ENCODE measurements around the gene MACROD1. TPM values are rescaled to one million over a fixed set of nuclear protein-coding genes. Genes with fewer than 3 reads are reported as not detected.

The MACROD1 gene
- total RNA-seq, 1 donor from 2014 or later, result 39.4 TPM

Other genes starting within 250 kb of the MACROD1 start
- 28.6 to 33.7 TPM (median 30.6 TPM) in 3 replicates for gene RCOR2, start 248.9 kb downstream of the MACROD1 start, total RNA-seq
- gene NAA40, start 227.1 kb downstream of the MACROD1 start, total RNA-seq, result 50.7 to 53.7 TPM (median 51.4 TPM) in 3 replicates
- 169 to 178 TPM (median 177 TPM) in 3 replicates for gene COX8A, start 191.5 kb downstream of the MACROD1 start, total RNA-seq
- gene OTUB1, start 179.7 kb downstream of the MACROD1 start, total RNA-seq, result 98.0 to 99.7 TPM (median 98.7 TPM) in 3 replicates
- gene FLRT1, start 130.2 kb downstream of the MACROD1 start, total RNA-seq, result 7.1 to 7.9 TPM (median 7.3 TPM) in 3 replicates
- 127 to 133 TPM (median 131 TPM) in 3 replicates for gene STIP1, start 20.1 kb upstream of the MACROD1 start, total RNA-seq
- gene FERMT3, start 40.6 kb upstream of the MACROD1 start, total RNA-seq, result 4.8 to 8.4 TPM (median 5.9 TPM) in 3 replicates
- gene TRPT1, start 60.1 kb upstream of the MACROD1 start, total RNA-seq, result 38.9 to 41.1 TPM (median 40.9 TPM) in 3 replicates
- 31.9 to 35.6 TPM (median 33.7 TPM) in 3 replicates for gene NUDT22, start 60.2 kb upstream of the MACROD1 start, total RNA-seq
- 43.6 to 49.4 TPM (median 45.0 TPM) in 3 replicates for gene DNAJC4, start 64.4 kb upstream of the MACROD1 start, total RNA-seq
- gene VEGFB, start 68.5 kb upstream of the MACROD1 start, total RNA-seq, result 83.2 to 90.1 TPM (median 85.8 TPM) in 3 replicates
- 35.5 to 40.2 TPM (median 36.4 TPM) in 3 replicates for gene FKBP2, start 75.0 kb upstream of the MACROD1 start, total RNA-seq
- 119 to 131 TPM (median 124 TPM) in 3 replicates for gene PPP1R14B, start 80.8 kb upstream of the MACROD1 start, total RNA-seq
- 34.9 to 35.7 TPM (median 35.7 TPM) in 3 replicates for gene PLCB3, start 85.4 kb upstream of the MACROD1 start, total RNA-seq
- gene BAD, start 118.6 kb upstream of the MACROD1 start, total RNA-seq, result 50.2 to 53.1 TPM (median 52.2 TPM) in 3 replicates
- gene GPR137, start 119.7 kb upstream of the MACROD1 start, total RNA-seq, result 43.8 to 45.1 TPM (median 44.6 TPM) in 3 replicates
- gene KCNK4, start 125.2 kb upstream of the MACROD1 start, total RNA-seq, result 0.22 to 0.58 TPM (median 0.27 TPM) in 3 replicates
- 0.47 TPM in 1 of 3 replicates, not detected in the others for gene CATSPERZ, start 134.2 kb upstream of the MACROD1 start, total RNA-seq
- gene ESRRA, start 139.4 kb upstream of the MACROD1 start, total RNA-seq, result 23.2 to 26.6 TPM (median 26.4 TPM) in 3 replicates
- gene TRMT112, start 151.4 kb upstream of the MACROD1 start, total RNA-seq, result 178 to 201 TPM (median 184 TPM) in 3 replicates
- gene PRDX5, start 152.0 kb upstream of the MACROD1 start, total RNA-seq, result 134 to 139 TPM (median 139 TPM) in 3 replicates
- gene CCDC88B, start 174.1 kb upstream of the MACROD1 start, total RNA-seq, result 10.1 to 12.0 TPM (median 11.5 TPM) in 3 replicates
- 27.6 to 30.1 TPM (median 30.1 TPM) in 3 replicates for gene RPS6KA4, start 193.0 kb upstream of the MACROD1 start, total RNA-seq

All from mesothelial cell of epicardium (in vitro differentiated cells).